K562 (cell line): ENCODE results near the gene WTAP. TPM values are rescaled to one million over a fixed set of nuclear protein-coding genes. Genes with fewer than 3 reads are reported as not detected.

Experiments used
- CHD2 ChIP-seq: IDR thresholded peaks from 2 replicates; pipeline ENCODE4 v1.6.1; 2011; ENCODE audit warnings: low read depth, low read length
- ERF ChIP-seq: fragments of 450-650 bp; formaldehyde crosslinking; IDR thresholded peaks from 2 replicates; pipeline ENCODE4 v1.4.0; 2020; ENCODE audit warnings: mild to moderate bottlenecking, mixed read lengths
- FOXA1 ChIP-seq: fragments of 450-650 bp; IDR thresholded peaks from 2 replicates; pipeline ENCODE4 v1.6.1; 2016; ENCODE audit warnings: mild to moderate bottlenecking, borderline replicate concordance
- GMEB1 ChIP-seq: fragments of 250-450 bp; sonication (Bioruptor Pico); IDR thresholded peaks from 2 replicates; pipeline ENCODE4 v1.4.0; 2020; ENCODE audit warnings: mild to moderate bottlenecking
- HDAC1 ChIP-seq, 2 experiments: fragments of 450-650 bp; IDR thresholded peaks; 2 replicates each; pipeline ENCODE4 v1.6.1; 2016 to 2017; ENCODE audit warnings: inconsistent platforms in 1 of 2, mild to moderate bottlenecking in 1 of 2, moderate library complexity in 1 of 2
- NFIC ChIP-seq: fragments of 450-650 bp; IDR thresholded peaks from 2 replicates; pipeline ENCODE4 v1.6.1; 2017; ENCODE audit warnings: mild to moderate bottlenecking, inconsistent platforms
- POLR2AphosphoS5 ChIP-seq: IDR thresholded peaks from 2 replicates; pipeline ENCODE4 v1.6.1; 2011; ENCODE audit warnings: mild to moderate bottlenecking, low read depth, low read length, moderate library complexity; ENCODE audit not compliant: control insufficient read depth, insufficient read depth
- PRPF4 ChIP-seq: fragments of 200-400 bp; formaldehyde crosslinking; IDR thresholded peaks from one replicate; pipeline ENCODE4 v1.6.1; 2017; ENCODE audit warnings: low read length, low read depth, mild to moderate bottlenecking; ENCODE audit not compliant: insufficient read depth, poor library complexity, severe bottlenecking
- TAF7 ChIP-seq: fragments of 450-650 bp; IDR thresholded peaks from 2 replicates; pipeline ENCODE4 v1.6.1; 2016; ENCODE audit warnings: missing genetic modification characterization, missing compliant biosample characterization
- ZBTB17 ChIP-seq: fragments of 450-650 bp; formaldehyde crosslinking; IDR thresholded peaks from 2 replicates; pipeline ENCODE4 v1.4.0; 2020; ENCODE audit warnings: mild to moderate bottlenecking
- ZBTB7A ChIP-seq: IDR thresholded peaks from 2 replicates; pipeline ENCODE4 v1.6.1; 2011; ENCODE audit warnings: low read depth, mild to moderate bottlenecking, low read length, moderate library complexity, borderline replicate concordance; ENCODE audit not compliant: control insufficient read depth
- ZBTB9 ChIP-seq: fragments of 450-650 bp; formaldehyde crosslinking; IDR thresholded peaks from 2 replicates; pipeline ENCODE4 v1.4.0; 2020; ENCODE audit warnings: mild to moderate bottlenecking, moderate library complexity
- ZNF592 ChIP-seq: fragments of 450-650 bp; IDR thresholded peaks from 2 replicates; pipeline ENCODE4 v1.6.1; 2017; ENCODE audit warnings: antibody characterized with exemption, mild to moderate bottlenecking
- ZNF740 ChIP-seq, 3 experiments: fragments of 200-800 bp in 1 of 3; sonication (Bioruptor generic) in 1 of 3; sonication (generic) in 1 of 3; formaldehyde crosslinking in 1 of 3; IDR thresholded peaks; 2 replicates each; pipeline versions ENCODE4 v1.6.1 to v1.8.0; 2016 to 2022; ENCODE audit warnings: mild to moderate bottlenecking in 2 of 3, missing compliant biosample characterization in 2 of 3, missing genetic modification characterization in 2 of 3, missing genetic modification reagents in 1 of 3
- ZNF766 ChIP-seq: fragments of 200-800 bp; sonication (Bioruptor generic); conservative IDR thresholded peaks from 2 replicates; pipeline ENCODE4 v1.6.1; 2016; ENCODE audit warnings: missing genetic modification characterization, missing compliant biosample characterization
- polyA plus RNA-seq, 8 experiments: library from polyadenylated mRNA; depleted of rRNA in 4 of 8; stranded (reverse) in 5 of 8; unstranded in 3 of 8; fragments of >200 nt; fragmentation: Nextera tagmentation in 2 of 8; fragmentation: Illumina TruSeq in 1 of 8; extraction: Ambion mirVana in 2 of 8; extraction: Trizol in 1 of 8; gene quantifications; 2 replicates each; pipeline versions ENCODE4 v1.2.1 to v1.2.3, GENCODE V29; 2011 to 2014; ENCODE audit warnings: inconsistent platforms in 1 of 8, missing spikeins in 1 of 8
- total RNA-seq, 7 experiments: library from RNA; depleted of rRNA in 6 of 7; stranded (reverse); fragments of >200 nt in 6 of 7; fragmentation: Illumina TruSeq in 2 of 7; extraction: Trizol in 2 of 7; gene quantifications; 2 replicates each; pipeline versions ENCODE4 v1.2.1 to v1.2.3, GENCODE V29; 2011 to 2021; ENCODE audit warnings: low replicate concordance in 1 of 7

Gene WTAP
- total and polyA plus RNA-seq, 9 of the 15 experiments (the other 6 are each of a cell fraction or from before 2014, with no cell fraction given) = 52.4 to 156 (median 110) TPM

- TF ChIP-seq HDAC1 (IDR thresholded peaks at IDR 0.05) (peak in 1 of 2 experiments; percentile 28; a peak in 1 of 4 replicates), NFIC (no peak), FOXA1 (no peak), ZBTB7A (peak; percentile 50; the same call in 1 of the 2 replicates), ZNF740 (CRISPR knock-in tag; IDR thresholded peaks at IDR 0.05) (peak; percentile 41; the same call in 1 of the 2 replicates), ZNF740 (tag; IDR thresholded peaks at IDR 0.05) (no peak), PRPF4 (no peak), TAF7 (0 out of 2 replicates have a peak, but pooled peaks have one; percentile 22), GMEB1 (peak; percentile 48; the same call in 1 of the 2 replicates), ZNF592 (0 out of 2 replicates have a peak, but pooled peaks have one; percentile 59), CHD2 (peak; percentile 68), ZBTB9 (0 out of 2 replicates have a peak, but pooled peaks have one; percentile 32), ZNF766 (CRISPR knock-in tag) (0 out of 2 replicates have a peak, but pooled peaks have one; percentile 31), ZBTB17 (CRISPR knock-in tag) (peak; percentile 45; the same call in 1 of the 2 replicates), POLR2AphosphoS5 (peak; percentile 18; the same call in 1 of the 2 replicates), ERF (0 out of 2 replicates have a peak, but pooled peaks have one; percentile 76)
Measured at GRCh38 chr6:159761129-159761872, 34.0 kb downstream of the WTAP start (continued).
